ENCODE measurements around the gene WWOX. TPM values are rescaled to one million over a fixed set of nuclear protein-coding genes. Genes with fewer than 3 reads are reported as not detected.

WWOX gene
- total RNA-seq, 1 donor from 2014 or later: 29.6 TPM

DNA sequence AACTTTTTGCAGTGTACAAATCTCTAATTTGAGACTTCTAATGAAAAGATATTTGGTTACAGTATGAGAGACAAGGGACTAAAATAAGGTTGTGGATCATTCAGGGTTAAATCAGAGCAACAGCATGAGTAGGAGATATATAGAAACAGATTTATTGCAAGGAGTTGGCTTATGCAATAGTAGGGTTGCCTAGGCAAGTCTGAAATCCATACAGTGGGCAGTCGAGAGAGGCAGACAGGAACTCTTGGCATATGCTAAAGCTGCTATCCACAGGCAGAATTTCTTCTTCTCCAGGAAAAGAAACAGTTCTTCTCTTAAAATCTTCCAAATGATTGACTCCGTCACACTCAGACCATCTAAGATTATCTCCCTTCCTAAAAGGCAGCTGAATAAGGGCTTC, 1000.3 kb downstream of the WWOX start:
- TF ChIP-seq, protein P1, sequence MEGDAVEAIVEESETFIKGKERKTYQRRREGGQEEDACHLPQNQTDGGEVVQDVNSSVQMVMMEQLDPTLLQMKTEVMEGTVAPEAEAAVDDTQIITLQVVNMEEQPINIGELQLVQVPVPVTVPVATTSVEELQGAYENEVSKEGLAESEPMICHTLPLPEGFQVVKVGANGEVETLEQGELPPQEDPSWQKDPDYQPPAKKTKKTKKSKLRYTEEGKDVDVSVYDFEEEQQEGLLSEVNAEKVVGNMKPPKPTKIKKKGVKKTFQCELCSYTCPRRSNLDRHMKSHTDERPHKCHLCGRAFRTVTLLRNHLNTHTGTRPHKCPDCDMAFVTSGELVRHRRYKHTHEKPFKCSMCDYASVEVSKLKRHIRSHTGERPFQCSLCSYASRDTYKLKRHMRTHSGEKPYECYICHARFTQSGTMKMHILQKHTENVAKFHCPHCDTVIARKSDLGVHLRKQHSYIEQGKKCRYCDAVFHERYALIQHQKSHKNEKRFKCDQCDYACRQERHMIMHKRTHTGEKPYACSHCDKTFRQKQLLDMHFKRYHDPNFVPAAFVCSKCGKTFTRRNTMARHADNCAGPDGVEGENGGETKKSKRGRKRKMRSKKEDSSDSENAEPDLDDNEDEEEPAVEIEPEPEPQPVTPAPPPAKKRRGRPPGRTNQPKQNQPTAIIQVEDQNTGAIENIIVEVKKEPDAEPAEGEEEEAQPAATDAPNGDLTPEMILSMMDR (conservative IDR thresholded peaks at IDR 0.05; ENCODE audit: low read depth, low read length): no peak
- no peak overlapping the region for H3K4me3 ChIP-seq (ENCODE audit: low read depth, low read length)
- DNase-seq (ENCODE audit: low read depth): no peak

DNA sequence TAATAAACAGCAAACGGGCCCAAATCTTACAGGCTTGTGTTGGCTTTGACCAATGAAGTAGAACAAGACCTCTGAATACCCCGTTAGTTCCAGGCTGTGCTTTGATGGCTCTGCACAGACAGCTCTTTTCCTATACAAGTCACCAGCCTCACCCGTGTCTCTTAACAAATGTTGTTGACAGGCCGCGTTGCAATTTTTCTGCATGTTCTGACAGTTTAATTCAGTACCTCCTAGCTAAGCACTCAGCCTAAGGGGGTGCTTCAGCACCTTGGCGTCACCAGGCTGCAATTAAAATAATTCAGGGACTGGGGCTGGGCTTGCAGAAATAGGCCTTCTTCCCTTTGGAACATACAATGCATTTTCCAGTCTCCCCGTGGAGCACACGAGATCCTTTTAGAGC, 1001.0 kb downstream of the WWOX start:
- no peak overlapping the region for H3K4me3 ChIP-seq (ENCODE audit: low read depth, low read length)
- DNase-seq (ENCODE audit: low read depth): no peak
- TF ChIP-seq, protein P1 (conservative IDR thresholded peaks at IDR 0.05; ENCODE audit: low read depth, low read length): no peak

DNA sequence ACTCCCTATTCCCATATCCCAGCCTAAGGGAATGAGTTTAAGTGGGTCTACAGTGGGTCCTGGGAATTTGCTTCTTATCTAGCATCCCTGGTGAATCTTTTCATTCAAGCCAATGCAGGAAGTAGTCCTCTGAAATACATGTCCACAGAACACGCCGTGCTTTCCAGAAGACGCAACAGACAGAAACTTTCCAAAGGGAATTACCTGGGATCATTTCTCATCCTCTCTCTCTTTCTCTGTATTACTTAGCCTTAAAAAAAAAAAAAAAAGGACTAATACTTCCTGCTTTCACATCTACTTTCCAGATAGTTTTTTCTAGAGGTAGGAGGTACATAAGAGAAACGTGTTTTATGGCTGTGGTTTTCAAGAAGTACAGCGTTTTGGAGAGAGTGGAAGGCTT, 1002.0 kb downstream of the WWOX start:
- TF ChIP-seq, protein P1 (conservative IDR thresholded peaks at IDR 0.05; ENCODE audit: low read depth, low read length): no peak
- no peak overlapping the region for H3K4me3 ChIP-seq (ENCODE audit: low read depth, low read length)
- DNase-seq (ENCODE audit: low read depth): no peak

GRCh38 chr16:79104567-79104966, 1005.1 kb downstream of the WWOX start:
- TF ChIP-seq, protein P1 (conservative IDR thresholded peaks at IDR 0.05; ENCODE audit: low read depth, low read length): no peak
- no peak overlapping the region for H3K4me3 ChIP-seq (ENCODE audit: low read depth, low read length)
- DNase-seq (ENCODE audit: low read depth): no peak

DNA sequence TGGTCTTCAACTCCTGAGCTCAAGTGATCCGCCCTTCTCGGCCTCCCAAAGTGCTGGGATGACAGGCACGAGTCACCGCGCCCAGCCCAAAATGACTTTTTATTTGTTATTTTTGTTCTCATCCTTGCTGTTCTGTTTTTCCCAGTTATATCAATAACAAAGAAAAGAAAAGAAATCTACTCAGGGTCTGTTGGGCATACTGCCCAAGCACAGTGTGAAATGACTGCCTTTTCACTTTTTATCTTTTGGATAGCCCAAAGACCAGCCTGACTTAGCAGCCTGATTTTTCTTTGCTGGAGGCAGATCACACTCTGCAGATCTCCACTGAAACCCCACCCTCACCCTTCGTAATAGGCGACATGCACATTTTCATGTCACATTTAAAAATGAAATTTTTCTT, 1007.8 kb downstream of the WWOX start:
- TF ChIP-seq, protein P1 (conservative IDR thresholded peaks at IDR 0.05; ENCODE audit: low read depth, low read length): no peak
- no peak for DNase-seq (ENCODE audit: low read depth)
- H3K4me3 ChIP-seq (ENCODE audit: low read depth, low read length): no peak overlapping the region

GRCh38 chr16:79109771-79110170, 1010.3 kb downstream of the WWOX start:
- no peak overlapping the region for H3K4me3 ChIP-seq (ENCODE audit: low read depth, low read length)
- TF ChIP-seq, protein P1 (conservative IDR thresholded peaks at IDR 0.05; ENCODE audit: low read depth, low read length): no peak
- DNase-seq (ENCODE audit: low read depth): no peak

GRCh38 chr16:79110242-79110641, 1010.8 kb downstream of the WWOX start:
- H3K4me3 ChIP-seq (ENCODE audit: low read depth, low read length): no peak overlapping the region
- DNase-seq (ENCODE audit: low read depth): no peak
- TF ChIP-seq, protein P1 (conservative IDR thresholded peaks at IDR 0.05; ENCODE audit: low read depth, low read length): no peak

All from epithelial cell of proximal tubule (primary cell).